GM12875 (cell line): ENCODE measurements around the gene MFSD11.
"Not testable (repeated sequence)": the region's sequence is repeated elsewhere in the genome, so short reads cannot be mapped to it uniquely, and the experiment has no call there.

ENCODE experiments used
- H3K4me3 ChIP-seq: one replicate; pipeline ENCODE4 v1.5.1; 2011; ENCODE audit warnings: low read depth, low read length, control low read depth
- TF ChIP-seq, protein P1 (sequence below): IDR thresholded peaks from 2 replicates; pipeline ENCODE4 v1.5.1; 2011; ENCODE audit warnings: low read depth, mild to moderate bottlenecking, control low read depth, inconsistent platforms, low read length, moderate library complexity, borderline replicate concordance; ENCODE audit not compliant: insufficient read depth

MFSD11 gene

DNA sequence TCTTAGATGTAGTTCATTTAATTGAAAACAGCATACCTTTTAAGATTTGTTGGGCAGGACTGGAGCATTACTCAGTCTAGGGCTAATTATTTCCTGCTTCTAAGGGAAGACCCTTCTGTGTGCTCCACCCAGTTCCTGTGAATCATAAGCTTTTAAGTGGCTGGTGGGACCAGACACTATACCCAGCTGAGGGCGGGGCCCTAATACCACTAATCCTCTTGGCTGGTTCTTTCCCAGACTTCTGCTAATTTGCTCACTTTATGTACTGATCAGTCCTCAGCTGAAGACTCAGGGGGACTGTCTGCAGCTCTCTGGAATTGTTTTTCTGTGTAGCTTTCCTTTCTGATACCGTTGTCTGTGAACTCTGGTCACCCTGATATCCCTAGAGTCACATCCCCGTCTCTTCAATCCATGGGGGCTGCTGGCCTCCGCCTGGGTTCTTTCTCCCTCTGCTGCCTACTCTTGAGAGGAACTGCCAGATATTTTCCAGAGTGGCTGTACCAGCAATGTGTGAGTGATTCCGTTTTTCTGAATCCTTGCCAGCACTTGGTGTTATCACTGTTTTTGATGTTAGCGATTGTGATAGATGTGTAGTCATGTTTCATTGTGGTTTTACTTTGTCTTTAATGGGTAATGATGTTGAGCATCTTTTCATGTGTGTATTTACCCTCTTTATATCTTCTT, 35.1 kb downstream of the MFSD11 start:
- TF ChIP-seq, protein P1, sequence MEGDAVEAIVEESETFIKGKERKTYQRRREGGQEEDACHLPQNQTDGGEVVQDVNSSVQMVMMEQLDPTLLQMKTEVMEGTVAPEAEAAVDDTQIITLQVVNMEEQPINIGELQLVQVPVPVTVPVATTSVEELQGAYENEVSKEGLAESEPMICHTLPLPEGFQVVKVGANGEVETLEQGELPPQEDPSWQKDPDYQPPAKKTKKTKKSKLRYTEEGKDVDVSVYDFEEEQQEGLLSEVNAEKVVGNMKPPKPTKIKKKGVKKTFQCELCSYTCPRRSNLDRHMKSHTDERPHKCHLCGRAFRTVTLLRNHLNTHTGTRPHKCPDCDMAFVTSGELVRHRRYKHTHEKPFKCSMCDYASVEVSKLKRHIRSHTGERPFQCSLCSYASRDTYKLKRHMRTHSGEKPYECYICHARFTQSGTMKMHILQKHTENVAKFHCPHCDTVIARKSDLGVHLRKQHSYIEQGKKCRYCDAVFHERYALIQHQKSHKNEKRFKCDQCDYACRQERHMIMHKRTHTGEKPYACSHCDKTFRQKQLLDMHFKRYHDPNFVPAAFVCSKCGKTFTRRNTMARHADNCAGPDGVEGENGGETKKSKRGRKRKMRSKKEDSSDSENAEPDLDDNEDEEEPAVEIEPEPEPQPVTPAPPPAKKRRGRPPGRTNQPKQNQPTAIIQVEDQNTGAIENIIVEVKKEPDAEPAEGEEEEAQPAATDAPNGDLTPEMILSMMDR, result no peak
- no peak overlapping the region for H3K4me3 ChIP-seq

DNA sequence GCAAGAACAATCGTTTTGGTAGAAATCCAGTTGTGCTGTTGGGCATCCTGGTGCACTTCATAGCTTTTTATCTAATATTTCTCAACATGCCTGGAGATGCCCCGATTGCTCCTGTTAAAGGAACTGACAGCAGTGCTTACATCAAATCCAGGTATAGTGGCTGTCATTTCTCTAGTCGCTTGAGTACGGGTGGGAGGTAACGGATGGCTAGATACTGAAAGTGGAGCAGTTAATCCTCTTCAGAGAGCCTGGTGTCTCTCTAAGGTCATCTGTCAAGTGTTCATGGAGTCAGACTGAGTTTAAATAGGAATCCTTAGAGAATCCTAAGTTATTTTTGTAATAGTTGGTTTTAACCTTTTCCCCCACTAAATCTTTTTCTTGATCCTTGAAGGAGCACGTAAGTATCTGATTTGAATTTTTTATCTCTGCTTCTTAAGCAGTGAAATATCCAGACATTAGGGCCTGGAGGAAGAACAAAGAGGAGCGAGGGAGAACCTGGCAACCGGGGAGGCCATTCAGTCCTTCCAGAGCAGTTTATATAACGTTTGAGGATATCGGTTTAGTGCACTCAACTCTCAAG, 37.2 kb downstream of the MFSD11 start:
- H3K4me3 ChIP-seq, result no peak overlapping the region
- TF ChIP-seq, protein P1, result no peak

DNA sequence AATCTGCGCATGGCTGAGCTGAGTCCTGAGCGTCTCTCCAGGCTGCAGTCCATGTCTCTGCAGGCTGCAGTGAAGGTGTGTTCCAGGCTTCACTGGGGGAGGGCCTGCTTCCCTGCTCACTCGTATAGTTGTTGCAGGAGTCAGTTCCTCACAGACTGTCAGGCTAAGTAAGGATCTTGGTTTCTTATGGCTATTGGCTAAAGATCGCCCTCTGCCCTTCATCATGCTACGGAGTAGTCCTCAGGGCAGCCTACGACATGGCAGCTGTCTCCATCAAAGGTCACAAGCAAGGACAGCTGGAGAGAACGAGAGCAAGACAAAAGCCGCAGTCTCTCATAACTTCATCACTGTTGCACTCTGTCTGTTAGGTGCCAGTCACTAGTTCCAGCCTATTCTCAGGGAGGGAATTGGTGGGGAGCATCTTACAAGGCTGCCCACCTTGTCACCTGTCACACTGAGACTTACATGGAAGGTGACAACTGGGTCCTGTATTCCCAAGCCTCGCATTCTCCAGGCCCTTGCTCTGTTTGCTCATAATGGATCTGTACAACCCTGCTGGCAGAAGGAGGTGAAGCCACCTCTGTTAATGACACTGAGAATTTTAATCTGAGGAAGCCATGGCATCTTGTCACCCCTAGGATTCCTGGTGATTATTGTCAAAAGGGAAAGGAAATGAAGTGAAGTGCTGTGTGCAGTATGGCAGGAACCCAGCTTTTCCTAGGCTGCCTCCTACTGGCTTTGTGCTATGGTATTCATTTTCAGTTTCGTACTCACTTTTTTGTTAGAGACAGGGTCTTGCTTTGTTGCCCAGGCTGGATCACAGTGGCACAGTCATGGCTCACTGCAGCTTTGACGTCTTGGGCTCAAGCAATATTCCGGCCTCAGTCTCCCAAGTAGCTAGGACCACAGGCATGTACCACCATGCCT, 43.4 kb downstream of the MFSD11 start:
- TF ChIP-seq, protein P1, result no peak
- H3K4me3 ChIP-seq, result no peak overlapping the region

DNA sequence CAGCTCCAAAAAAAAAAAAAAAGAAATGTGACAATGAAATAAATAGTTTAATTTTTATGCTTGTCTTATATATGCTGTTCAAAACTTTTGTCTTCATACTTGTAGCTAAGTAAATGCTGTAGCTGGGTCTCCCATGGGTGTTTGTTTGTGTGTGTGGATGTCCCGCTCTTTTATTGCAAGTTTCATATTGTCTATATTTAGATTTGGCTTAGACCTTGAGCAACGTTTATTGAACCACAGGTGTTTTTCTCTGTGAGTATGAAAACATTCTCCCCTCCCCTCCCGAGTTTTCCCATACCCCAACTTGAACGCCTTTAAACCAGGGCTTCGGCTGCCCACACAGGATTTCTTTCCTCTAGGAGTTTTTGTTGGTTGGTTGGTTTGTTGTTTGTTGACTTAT, 45.2 kb downstream of the MFSD11 start:
- H3K4me3 ChIP-seq, result no peak overlapping the region
- TF ChIP-seq, protein P1, result no peak

DNA sequence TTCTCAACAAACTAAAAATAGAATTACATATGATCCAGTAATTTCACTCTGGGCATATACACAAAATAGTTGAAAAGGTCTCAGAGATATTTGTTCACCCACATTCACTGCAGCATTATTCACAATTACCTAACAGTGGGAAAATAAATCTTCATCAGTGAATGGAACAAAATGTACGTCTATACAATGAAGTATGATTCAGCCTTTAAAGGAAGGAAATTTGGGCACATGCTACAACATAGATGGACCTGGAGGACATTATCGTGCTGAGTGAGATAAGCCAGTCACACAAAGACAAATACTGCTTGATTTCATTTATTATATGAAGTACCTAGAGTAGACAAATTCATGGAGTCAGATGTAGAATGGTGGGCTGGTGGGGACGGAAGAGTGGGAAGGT, 47.0 kb downstream of the MFSD11 start:
- TF ChIP-seq, protein P1, result no peak
- H3K4me3 ChIP-seq, result no peak overlapping the region

DNA sequence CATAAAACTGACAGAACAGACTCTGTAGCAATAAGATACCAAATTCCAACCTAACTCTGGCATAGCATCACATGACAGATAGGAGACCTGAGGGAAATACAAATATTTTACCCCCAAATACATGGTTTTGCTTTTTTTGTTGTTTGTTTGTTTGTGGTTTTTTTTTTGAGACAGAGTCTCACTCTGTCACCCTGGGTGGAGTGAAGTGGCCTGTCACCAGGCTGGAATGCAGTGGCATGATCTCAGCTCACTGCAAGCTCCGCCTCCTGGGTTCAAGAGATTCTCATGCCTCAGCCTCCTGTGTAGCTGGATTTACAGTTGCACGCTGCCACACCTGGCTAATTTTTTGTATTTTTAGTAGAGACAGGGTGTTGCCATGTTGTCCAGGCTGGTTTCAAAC, 49.9 kb downstream of the MFSD11 start:
- not testable (repeated sequence) for H3K4me3 ChIP-seq

DNA sequence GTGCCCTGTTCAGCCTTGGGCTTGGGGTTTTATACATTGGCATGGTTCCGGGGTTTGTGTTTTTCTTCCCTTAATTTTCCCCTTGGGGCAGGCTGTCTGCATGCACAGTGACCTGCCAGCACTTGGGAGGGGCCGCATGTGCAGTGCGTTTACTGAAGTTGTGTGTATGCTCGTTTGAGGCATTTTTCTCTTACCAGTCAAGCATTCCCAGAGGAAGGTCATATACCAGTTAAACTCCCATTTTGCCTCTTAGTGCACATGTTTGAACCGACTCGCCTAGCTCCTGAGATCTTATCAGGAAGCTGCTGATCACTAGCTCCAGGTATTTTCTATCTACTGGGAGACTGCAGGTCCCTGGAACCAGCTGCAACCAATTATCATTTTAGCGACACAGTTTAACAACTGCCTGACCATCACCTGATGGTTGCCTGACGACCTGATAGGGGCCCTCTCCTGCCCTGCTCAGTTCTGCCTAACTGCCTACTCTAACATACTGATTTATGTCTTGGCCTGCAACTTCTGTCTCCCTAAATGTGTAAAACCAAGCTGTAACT, 51.4 kb downstream of the MFSD11 start:
- TF ChIP-seq, protein P1, result no peak
- H3K4me3 ChIP-seq, result no peak overlapping the region
